NOMO-1 (cell line): ENCODE measurements around the gene CITED4.

Source experiments
- DNase-seq, 2 experiments: peaks; one replicate each; lab custom pipeline; 2025; ENCODE audit not compliant: unreplicated experiment in 2 of 2; lab: John Stamatoyannopoulos, UW

CITED4 gene

DNA sequence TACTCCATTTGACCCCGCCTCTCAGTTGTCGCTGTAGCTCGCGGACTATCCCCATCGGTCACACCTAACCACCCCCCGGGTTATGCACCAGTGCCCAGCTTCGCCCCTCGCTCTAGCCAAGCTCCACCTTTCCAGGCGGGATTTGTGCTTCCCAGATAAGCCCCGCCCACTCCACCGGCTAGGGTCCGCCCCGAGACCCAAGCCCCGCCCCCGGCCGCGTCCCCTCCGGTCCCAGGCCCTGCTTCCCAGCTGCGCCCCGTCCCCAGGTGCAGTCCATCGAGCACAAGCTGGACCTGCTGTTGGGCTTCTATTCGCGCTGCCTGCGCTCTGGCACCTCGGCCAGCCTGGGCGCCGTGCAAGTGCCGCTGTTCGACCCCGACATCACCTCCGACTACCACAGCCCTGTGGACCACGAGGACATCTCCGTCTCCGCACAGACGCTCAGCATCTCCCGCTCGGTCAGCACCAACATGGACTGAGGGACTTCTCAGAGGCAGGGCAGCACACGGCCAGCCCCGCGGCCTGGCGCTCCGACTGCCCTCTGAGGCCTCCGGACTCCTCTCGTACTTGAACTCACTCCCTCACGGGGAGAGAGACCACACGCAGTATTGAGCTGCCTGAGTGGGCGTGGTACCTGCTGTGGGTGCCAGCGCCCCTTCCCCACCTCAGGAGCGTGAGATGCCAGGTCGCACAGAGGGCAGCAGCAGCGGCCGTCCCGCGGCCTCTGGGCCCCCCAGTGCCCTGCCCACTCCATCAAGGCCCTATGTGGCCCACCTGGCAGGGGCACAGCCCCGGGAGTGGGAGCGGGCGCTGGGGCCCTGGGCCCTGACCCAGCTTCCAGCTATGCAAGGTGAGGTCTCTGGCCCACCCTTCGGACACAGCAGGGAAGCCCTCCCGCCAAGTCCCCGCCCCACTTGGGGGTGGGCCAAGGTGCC, 23.9 kb downstream of the CITED4 start:
- DNase-seq = no peak

DNA sequence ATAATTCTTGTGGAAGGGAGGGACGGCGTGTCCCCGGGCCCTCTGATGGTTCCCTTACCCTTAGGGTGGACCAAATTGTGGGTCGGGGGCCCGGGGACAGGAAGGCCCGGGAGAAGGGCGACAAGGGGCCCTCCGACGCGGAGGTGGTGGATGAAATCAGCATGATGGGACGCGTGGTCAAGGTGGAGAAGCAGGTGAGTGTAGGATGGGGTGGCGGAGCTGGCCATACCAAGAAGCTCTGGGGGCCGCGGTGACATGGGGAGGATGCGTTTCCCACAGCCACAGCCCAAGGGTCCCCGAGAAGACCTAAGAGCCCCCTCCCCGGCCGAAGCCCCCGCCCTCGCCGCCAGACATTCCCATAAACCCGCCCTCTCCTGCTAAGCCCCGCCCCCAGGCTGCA, 24.6 kb downstream of the CITED4 start:
- no peak for DNase-seq

DNA sequence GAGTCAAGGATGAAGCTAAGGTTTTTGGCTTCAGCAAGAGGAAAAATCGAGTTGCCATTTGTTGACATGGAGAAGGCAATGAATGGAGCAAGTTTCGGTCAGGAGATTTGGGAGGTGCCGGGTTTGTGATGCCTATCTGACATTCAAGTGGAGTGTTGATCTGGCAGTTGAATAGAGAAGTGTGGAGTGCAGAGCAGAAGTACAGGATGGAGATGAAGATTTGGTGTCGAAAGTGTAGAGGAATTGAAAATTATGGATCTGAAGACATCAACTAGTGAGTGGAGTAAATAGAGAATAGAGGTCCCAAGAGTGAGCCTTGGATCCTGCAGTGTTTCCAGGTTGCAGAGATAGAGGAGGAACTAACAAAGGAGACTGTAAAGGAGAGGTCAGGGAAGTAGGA, 25.9 kb downstream of the CITED4 start:
- DNase-seq = no peak

DNA sequence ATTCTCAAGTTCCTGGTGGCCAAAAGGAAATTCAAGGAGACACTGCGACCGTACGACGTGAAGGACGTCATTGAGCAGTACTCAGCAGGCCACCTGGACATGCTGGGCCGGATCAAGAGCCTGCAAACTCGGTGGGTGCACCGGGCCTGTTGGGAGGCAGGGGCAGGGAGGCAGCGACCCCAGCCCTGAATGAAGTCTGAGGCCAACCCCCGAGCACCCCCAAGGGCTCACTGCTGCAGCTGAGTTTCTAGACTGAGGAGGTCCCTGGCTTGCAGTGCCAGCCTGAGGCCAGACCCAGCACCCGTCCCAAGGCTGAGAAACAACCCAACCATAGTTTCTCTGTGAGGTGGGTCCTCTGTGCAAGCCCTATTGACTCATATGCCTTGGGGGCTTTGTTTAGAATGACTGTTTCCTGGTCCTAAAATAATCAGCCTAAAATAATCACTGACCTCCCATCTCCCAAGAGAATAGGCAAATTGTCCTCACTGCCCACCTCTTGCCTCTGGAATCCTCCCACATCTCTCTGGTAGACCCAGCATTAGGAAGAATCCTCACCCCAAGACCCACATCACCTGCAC, 27.1 kb downstream of the CITED4 start:
- DNase-seq = no peak

DNA sequence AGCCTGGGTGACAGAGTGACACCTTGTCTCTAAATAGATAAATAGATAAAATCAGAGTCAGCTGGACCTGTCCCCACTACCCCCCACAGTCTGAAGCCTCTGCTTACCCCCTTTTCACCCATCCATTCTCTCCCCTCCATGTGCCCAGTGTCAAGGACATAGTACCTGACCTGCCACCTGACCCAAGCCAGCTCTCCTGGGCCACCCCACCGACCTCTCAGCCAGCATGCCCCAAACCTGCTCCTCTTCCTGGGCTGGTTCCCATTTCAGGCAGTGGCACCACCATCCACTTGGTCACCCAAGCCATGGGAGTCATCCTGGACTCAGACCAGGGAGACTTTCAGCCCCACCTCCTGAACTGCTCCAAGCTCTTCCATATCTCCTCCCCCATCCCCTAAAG, 28.2 kb downstream of the CITED4 start:
- DNase-seq = no peak

DNA sequence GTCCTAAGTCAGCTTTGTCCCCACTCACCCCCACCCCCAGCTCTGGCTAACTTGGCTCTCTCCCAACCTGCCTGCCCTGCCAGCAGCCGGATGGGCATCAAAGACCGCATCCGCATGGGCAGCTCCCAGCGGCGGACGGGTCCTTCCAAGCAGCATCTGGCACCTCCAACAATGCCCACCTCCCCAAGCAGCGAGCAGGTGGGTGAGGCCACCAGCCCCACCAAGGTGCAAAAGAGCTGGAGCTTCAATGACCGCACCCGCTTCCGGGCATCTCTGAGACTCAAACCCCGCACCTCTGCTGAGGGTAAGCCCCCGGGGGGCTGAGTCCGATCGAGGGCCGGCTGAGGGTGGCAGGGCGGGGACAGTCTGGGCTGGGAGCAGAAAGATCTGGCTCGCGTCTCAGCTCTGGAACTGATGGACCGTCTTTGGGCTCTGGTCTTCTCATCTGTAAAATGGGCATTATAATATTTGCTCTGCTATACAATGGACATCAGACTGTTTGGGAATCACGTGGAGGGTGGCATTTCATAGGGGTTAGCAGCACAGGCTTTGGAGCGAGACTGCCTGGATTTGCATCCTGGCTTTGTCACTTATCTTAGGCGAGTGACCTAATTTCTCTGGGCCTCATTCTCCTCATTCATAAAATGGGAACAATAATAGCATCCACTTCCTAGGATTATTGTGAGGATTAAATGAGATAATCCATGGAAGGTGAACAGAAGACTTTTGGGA, 31.0 kb downstream of the CITED4 start:
- no peak for DNase-seq

DNA sequence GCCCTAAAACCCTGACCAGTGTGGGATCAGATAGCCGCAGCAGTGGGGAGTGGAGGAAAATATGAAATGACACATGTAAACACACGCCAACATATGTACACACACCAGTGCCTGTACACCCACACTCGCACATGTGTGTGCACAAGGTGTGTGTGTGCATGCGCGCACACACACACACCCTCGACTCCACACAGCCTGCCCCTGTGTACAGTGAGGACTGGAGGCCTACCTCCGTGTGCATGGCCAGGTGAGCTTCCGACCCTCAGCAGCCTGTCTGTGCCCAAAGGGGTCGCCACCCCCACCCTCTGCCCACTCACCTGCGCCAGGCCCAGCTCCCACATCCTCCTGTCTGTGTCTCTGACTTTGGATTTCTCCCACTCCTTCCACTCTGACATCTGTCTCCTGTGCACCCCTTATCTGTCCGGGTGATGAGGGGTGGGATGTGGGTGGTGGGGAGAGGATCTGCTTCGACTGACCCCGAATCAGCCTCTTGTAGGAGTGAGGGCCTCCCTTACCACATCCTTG, 31.7 kb downstream of the CITED4 start:
- no peak for DNase-seq

DNA sequence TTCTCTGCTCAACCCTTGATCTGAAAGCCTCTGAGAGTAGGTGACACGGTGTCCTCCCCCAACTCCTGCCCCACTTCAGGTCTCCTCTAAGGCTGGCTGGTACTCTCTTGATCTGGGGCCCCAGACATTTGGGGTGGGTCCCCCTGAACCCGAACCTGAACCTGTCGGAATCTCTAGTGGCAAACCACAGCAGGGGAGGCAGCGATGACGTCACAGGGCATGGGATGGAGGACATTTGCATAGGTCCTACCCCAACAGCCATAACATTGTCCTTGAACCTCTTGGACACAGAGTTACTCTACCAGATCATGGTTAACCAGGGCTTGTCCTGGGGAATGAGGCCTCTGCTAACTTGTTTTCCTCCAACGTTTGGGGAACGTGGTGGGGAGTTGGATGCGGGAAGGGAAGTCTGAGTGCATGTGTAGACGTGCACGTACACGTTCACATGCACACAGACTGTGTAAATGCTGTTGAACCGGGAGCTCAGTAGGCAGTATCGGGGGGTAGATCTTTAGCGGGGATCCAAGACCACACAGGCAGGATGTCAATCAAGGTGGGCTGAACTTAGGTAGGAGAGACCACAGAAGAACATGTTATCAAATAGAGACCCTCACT, 32.4 kb downstream of the CITED4 start:
- no peak for DNase-seq

DNA sequence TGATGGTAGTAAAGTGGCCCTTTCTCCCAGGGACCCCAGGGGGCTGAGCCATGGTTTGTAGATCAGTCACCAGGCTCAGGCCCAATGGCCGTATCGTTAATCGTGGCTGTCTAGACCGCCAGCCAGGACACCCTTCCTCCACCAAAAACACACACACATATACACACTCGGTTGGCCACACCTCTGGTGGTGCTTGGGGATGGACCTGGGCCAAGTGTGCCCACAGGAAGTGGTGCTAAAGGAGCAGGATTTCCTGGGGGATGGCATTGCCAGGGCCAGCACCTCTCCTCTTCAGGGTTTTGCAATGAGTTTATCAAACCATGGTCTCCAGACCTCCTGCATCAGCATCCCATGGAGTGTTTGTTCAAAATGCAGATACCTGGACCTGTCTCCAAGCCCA, 36.2 kb downstream of the CITED4 start:
- no peak for DNase-seq

DNA sequence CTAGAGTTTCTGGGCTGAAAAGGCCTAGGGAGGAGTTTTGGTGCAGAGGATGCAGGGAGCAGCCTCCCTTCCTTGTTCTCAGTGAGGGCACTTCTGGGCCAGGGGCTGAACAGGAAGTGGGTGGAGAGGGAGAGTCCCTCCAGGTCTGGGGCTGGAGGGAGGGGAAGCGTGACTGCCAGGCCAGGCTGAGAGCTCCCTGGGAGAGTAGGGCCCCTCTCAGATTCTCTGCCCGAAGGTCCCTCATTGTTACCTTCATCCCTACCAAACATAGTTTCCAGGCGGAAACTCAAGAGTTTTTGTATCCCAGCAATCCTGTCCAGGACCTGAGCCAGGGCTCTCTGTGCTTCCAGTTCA, 36.8 kb downstream of the CITED4 start:
- DNase-seq = no peak

DNA sequence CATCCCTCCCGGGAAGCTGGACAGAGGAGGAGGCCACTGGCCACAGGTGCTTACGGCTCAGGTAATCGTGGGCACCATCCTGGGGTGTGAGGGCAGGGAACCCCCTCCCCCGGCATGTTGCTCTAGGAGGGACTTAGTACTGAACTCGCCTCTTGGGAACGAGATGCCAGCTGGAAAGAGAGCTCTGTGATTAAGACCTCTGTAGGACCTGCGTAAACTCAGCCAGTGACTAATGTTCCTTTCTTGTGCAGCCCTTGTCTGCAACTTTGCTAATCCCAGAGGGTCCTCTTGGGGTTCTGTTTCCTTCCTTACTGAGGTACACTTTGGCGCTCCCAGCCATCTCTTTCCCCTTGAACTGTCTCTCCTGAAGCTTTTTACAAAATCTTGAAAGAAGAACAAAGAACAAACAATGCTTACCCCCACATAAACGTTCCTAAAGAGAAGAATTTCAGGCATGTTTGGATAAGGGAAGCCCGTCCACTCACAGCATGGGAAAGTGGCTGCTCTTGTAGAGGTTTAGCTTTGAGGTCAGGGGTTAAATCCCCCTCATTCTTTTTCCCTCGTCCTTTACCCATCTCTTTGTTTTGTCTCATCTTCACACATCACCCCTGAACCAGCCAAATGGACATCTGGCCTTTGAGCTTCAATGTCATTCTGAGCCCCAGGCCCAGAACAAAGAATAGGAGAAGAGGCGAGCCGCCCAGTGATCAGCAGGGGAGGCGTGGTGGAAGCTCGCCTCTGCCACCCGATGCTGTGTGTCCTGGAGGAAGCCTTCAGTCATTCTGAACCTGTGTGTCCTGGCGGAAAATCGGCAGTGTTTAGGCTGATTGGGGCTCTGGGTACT, 37.4 kb downstream of the CITED4 start:
- no peak for DNase-seq

DNA sequence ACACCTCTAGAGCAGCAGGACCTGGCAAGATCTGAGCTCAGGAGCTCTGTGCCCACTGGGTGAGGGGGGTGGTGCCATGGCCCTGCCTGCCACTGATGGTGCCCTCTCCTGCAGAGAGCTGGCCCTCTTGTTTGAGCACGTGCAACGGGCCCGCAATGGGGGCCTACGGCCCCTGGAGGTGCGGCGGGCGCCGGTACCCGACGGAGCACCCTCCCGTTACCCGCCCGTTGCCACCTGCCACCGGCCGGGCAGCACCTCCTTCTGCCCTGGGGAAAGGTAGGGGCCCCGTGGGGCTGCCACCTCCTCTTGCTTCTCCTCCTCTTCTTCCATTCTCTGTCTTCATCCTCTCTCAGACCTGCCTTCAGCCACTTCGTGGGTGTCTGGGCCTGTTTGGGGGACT, 38.2 kb downstream of the CITED4 start:
- DNase-seq = no peak

DNA sequence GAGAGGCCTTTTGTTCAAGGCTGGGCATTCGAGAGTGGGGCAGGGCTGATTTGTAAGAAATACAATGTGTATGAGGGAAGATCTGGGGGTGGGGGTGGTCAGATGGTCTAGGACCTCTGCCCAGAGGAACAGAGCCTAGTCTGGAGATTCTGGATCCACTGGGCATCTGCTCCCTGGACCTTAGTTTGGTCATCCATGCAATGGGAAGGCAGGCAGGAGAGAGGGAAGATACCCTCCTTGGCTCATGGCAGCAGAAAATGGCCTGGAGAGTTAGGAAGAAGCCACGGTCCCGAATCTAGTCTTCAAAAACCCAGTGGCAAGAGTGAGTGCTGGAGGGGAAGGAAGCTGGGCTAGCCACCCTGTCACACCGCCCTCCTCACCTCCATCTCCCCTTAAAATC, 38.8 kb downstream of the CITED4 start:
- DNase-seq = no peak

DNA sequence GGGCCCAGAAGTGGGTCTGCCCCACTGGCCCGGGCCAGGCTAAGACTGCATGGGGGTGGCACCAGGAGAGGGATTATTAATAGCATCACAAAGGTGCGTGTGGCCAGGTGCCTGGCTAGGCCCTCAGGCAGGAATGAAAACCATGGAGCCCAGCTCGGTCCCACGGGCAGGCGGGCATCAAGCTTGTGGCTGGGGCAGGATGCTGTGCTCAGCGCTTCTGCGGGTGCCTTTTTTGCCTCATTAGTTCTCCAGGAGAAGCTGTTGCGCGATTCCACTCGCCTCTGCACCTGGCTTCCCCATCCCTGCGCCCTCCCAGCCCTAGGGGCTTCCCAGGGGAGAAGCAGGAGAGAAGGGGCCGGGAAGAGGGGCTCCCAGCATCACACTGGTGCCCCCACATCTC, 39.3 kb downstream of the CITED4 start:
- DNase-seq = no peak

DNA sequence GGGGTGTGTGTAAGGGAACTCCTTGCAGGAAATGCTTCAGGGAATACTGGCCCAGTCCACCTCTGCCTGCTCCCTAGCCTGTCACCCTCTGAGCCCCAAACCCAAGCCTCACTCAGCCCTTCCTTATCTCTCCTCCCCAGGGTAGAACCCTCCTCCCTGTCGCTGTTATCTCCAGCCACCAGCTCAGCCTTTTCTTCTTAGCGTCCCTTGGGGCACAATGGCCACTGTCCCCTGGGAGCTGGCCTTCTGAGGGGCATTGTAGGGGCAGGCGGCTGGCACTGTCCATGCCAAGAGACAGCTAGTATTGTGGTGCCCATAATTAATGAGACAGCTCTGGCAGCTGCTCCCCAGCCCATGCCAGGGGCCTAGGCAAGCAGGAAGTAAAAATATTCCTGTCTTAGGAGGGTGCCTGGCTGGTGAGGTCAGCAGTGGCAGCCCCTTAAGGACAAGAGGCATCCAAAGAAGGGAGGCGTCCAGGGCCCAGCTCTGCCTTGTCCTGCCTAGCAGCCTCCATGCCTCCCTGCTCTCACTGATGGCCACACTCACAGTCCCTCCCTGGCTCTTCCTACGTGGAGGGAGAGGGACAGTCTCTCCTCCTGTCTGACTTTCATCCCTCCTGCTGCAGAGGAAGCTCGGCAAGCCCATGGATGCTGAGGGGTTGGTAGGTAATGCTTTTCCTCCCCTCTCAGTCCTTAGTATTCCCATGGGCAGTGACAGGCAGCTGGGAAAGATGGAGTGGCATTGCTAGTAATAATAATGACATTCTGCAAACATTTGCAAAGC, 41.1 kb downstream of the CITED4 start:
- no peak for DNase-seq

DNA sequence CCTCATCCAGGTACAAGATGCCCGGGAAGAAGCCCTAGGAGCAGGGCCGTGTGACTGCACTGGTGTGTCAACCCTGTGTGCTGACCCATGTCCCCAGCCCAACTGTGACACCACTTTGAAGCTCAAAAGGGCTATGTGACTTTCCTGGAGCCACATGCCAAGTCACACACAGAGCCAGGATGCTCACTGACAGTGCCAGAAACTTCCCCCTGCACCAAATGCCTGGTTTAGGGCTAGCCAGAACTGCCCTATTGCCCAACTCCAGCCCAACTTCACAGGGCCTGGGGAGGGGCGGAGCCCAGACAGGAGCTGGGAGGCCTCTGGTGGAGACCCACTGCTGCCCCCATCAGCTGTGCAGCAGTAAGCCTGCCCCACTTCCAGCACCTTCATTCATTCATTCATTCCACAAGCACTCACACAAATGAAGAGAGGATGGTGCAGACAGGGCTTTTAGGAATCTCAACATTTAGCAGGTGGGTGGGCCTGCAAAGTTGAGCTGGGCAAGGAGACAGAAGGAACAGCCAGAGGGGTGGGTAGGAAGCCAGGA, 41.8 kb downstream of the CITED4 start:
- DNase-seq = peak; percentile 22 to 37

DNA sequence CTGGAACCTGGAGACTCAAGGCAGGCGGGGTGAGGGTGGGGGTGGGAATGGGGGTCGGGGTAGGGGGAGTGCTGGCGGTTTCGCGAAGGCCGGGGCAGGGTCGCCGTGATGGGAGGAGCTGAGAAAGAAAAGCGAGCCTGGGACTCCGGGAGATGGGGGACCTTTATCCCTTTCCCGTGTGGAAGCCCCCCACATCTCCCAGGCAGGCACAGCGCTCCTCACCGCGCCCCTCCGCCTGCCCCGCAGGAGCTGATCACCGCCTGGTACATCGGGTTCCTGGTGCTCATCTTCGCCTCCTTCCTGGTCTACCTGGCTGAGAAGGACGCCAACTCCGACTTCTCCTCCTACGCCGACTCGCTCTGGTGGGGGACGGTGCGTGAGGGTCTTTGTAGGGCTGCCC, 43.1 kb downstream of the CITED4 start:
- DNase-seq = no peak

DNA sequence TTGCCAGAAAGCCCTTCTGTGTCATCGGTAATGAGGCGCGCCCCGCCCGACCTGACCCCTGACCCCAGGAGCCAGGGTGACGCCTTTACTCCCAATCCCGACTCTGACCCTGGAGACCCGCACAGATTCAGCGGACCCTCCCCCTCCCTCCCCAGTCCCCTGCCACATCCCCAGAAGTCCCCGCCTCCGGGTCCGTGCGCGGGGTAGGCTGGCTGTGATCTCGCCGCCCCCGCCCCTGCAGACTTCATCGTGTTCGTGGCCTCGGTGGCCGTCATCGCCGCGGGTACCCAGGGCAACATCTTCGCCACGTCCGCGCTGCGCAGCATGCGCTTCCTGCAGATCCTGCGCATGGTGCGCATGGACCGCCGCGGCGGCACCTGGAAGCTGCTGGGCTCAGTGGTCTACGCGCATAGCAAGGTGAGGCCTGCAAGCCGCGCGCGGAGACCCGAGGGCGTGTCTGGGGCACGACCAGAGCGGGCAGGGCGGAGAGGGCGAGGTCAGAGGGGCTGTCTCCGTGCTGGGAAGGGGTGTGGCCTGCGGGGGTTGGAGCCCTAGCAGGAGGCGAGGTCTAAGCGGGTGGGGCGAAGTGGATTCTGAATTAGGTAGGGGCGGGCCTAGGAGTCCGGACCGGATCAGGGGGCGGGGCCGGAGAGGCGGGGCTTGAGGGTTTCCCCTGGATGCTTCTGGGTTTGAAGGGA, 43.8 kb downstream of the CITED4 start:
- no peak for DNase-seq
